ENCODE measurements around the gene NCK2. TPM values are rescaled to one million over a fixed set of nuclear protein-coding genes. Genes with fewer than 3 reads are reported as not detected.

NCK2 gene
- total RNA-seq, 1 donor from 2014 or later: 32.3 TPM

DNA sequence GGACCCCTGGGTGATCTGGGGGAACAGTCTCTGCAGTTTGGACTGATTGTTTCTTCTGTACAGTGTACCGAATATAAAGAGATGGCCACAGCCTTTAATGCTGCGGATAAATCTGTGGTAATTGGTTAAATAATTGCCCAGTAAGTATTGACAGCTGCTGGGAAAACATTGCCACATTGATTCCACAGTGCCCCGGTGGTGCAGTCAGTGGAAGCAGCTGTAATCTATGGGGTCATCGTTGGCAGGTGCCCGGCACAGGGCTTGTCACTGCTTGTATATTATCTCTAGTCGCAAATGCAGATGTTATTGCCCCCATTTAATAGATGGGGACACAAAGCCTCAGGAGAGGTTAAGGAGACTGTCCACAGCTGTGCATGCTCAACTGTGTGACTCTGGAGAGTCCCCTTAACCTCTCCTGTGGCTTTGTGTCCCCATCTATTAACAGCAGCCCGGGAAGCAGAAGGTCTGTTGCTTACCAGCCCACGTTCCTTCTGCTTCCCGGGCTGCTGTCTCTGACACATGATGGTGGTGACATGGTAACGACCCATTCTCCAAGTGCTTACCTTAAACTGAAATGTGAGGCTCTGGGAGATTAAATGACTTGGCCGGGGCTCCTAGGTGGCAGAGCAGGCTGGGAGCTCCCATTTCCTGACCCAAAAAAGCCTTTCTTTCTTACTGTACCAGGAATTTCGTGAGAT lies 76.9 kb downstream of the NCK2 start:
- intact Hi-C loops (cut with DNase I): no loop called here
- no peak for DNase-seq
- ATAC-seq (ENCODE audit: poor library complexity): peak; percentile 83

DNA sequence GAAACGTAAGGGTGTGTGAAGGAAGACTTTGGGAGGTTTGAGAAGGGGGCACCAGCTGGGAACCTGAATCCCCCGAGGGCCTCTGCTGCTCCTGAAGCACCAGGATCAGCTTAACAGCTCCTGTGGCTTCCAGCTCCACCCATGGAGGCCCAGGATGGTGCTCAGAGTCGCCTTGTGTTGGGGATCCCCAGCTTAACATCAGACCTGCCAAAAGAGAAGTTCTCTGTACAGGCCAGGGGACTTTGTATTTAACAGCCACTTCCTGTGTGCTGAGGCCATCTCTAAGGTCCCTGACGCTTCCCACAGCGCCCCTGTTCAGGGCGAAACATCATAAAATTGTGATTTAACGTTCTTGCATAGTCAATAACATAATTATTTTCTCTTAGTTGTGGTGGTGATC lies 77.5 kb downstream of the NCK2 start:
- ATAC-seq (ENCODE audit: poor library complexity) (no peak), DNase-seq (no peak)
- intact Hi-C loops (cut with DNase I): no loop called here

DNA sequence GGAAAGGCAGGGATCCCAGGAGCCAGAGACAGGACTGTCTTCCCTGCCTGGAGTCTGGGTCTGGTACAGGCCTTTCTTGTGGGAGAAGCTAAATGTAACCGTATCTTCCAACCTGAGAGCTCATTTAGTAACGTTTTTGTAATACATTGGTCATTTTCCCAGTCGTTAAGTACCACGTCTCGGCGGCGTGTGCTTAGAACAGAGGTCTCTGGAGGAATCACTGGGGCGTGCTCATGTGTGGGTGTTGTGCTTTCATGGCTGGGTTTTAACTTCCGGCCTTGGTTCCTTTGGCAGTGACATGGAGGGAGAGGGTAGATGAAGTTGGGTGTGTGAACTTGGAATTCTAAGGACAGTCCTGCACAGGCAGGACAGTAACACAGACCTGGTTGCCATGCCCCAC lies 79.7 kb downstream of the NCK2 start:
- DNase-seq: no peak
- intact Hi-C loops (cut with DNase I): no loop called here
- ATAC-seq (ENCODE audit: poor library complexity): no peak

DNA sequence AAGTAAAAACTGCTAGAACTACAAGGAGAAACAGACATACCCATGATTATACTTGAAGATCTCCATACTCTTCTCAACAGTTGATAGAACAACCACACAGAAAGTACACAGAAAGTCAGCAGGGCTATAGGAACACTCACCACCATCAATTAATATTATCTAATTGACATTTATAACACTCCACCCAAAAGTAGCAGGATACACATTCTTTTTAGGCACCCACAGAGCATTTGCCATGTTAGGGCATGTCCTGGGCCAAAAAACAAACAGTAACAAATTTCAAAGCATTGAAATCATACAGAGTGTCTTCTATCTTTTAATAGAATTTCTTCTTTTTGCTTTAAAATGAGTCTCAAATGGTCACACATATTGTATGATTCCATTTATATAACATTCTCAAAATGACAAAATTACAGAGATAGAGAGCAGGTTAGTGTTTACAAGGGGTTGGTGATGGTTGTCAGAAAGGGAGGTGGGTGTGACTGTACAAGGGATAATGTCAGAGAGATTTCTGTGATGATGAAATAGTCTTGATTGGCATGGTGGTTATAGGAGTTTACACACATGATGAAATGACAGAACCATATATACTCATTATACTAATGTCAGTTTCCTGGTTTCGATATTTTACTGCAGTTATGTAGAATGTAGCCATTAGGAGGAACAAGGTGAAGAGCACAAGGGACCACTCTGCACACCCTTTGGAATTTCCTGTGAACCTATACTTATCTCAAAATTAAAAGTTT lies 82.8 kb downstream of the NCK2 start:
- DNase-seq: no peak
- ATAC-seq (ENCODE audit: poor library complexity): no peak
- intact Hi-C loops (cut with DNase I): no loop called here

DNA sequence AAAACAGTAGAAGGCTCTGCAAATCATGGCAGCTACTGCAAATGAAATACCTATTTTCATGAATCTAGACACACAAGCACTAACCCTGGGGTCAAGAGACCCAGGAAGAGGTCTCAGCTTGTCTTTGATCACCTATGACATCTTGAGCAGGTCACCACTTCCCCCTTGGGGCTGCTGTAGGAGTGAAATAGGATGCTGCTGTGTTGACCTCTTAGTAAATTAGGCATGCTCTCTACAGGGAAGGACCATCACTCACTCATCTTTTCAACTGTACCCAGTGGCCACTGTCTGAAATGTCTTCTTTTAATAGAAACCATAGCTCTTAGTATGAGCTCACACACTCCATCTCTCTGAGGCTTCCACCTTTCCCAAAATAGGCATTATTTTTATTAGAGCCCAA lies 83.8 kb downstream of the NCK2 start:
- intact Hi-C loops (cut with DNase I): no loop called here
- no peak for DNase-seq
- no peak for ATAC-seq (ENCODE audit: poor library complexity)

DNA sequence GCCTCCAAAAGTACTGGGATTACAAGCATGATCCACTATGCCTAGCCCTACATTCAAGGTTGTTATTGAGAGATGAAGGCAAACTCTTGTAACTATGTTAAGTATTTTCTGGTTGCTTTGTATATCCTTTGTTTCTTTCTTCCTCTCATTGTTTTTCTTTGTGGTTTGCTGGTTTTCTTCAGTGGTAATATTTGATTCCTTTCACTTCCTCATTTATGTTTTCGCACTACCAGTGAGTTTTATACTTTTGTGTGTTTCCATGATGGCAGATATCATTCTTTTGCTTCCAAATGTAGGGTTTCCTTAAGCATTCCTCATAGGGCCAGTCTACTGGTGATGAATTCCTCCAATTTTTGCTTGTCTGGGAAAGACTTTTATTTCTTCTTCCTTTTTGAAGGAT lies 90.2 kb downstream of the NCK2 start:
- DNase-seq (no peak), ATAC-seq (ENCODE audit: poor library complexity) (no peak)
- intact Hi-C loops (cut with DNase I): no loop called here

DNA sequence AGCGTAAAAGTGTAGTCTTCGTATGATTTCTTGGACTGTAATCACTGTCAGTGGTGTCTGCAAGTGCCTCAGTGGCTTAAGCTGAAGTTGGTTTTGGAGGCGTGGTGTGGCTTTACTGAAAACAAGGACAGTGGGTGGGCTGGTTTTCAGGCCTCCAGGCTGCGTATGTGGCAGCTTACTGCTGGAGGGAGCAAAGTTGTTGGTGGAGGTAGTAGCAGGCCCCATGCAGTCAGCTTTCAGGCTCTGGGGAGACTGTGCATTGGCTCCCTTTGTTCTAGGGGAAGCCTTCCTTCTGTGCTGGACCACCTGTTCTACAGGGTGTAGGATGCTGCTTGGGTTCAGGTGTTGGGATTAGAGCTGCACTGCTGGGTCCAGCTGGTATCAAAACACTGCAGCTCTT lies 91.6 kb downstream of the NCK2 start:
- DNase-seq (no peak), ATAC-seq (ENCODE audit: poor library complexity) (no peak)
- intact Hi-C loops (cut with DNase I): no loop called here

DNA sequence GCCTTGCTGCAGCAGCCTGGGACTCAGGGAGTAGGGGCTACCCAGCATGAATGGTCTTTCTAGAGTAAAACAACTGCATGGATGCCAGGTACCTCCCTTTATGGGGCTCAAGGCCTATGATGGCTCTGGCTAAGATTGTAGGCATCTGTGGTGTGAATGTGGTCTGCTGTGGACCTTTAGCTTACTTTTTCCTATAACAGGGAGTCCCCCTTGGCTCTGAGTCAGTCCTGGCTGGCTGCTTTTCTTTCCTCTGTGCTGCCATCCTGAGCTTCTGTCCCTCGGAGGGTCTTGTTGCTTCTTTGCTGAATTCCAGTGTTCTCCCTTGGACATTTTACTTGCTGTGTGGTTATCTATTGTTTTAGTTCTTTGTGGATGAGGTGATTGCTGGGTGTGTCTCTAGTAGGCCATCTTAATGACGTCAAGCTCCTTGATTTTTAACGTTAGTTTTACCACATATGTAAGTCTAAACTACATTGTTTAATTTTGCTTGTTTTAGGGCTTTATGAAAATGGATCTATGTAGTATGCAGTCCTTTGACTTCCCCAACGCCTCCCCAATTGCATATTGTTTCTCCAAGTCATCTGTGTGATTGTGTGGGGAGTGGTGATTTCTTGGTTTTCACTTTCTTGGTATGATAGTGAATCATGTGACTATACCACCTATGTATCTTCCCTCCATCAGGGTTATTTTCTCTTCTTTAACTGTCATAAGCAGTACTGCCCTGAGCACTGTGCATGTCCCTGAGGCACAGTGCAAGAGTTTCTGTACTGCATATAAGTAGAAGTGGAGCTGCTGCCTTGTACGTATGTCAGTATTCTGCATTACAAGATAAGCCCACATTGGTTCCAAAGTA lies 92.4 kb downstream of the NCK2 start:
- DNase-seq (no peak), ATAC-seq (ENCODE audit: poor library complexity) (no peak)
- intact Hi-C loops (cut with DNase I): no loop called here

DNA sequence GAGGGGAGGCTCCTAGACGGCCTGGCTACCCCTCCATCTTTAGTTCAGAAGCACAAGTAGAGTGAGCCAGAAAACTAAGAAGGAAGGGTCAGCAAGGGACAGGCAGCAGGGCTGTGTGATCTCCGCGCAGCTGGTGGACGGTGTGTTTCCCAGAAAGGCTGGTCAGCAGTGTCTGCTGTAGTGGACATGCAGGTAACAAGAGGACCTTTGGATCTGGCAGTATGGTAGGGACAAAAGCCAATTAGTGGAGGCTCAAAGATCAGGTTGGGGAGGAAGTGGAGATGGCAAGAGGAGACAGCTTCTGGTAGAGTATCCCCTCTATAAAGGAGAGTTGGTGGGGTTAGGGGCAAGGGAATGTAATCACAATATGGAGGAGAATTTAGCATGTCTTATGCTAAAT lies 95.1 kb downstream of the NCK2 start:
- intact Hi-C loops (cut with DNase I): no loop called here
- ATAC-seq (ENCODE audit: poor library complexity): no peak
- DNase-seq: no peak

DNA sequence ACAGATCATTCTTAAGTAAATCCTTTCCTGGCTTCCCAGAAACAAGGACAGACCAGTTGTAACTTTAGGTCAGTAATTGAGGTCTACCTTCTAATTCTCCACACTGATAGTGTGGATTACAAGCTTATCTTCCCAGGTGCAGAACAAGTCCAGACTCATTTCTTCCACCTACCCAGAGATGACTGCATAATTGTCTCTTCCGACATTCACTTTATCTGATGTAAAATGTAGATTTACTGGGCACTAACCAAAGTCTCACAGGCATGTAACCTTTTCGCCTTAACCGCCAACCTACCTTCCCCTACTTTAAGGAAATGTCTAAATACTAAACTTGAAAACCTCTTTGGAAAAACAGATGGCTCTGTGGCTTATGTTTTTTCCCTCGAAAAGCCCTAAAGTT lies 96.2 kb downstream of the NCK2 start:
- intact Hi-C loops (cut with DNase I): no loop called here
- ATAC-seq (ENCODE audit: poor library complexity) (no peak), DNase-seq (no peak)

DNA sequence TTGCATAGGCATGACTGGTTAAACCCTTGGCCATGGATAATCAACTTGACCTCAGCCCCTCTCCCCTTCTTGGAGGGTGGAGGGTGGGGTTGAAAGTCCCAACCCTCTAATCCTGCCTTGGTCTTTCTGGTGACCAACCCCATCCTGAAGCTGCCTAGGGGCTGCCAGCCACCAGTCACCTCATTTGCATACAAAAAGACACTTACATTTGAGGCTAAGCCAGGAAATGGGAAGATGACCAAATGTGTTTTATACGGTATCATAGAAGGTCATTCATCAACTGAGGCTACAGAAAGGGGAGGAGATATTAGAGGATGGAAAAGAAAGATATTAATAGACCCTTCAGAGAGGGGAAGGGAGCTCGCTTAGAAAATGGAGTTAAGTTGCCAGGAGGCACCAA lies 96.8 kb downstream of the NCK2 start:
- intact Hi-C loops (cut with DNase I): no loop called here
- ATAC-seq (ENCODE audit: poor library complexity) (no peak), DNase-seq (no peak)

DNA sequence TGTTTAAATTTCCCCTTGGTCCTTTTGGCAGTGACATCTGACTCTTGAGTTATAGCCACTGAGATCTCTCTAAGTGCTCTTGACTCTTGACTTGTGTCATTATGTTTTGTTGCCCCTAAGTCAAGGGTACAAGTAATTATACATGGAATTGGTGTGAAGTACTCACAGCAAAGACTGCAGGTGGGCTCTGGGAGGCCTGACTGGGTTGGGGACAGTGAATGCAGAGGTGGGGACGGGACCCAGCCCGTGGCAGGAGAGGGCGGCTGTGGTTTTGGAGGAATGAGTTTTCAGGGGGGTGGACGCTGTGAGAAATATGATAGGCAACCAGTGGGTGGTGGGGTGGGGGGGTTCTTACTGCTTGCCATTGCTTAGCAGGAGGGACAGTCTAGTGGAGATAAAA lies 97.8 kb downstream of the NCK2 start:
- DNase-seq (no peak), ATAC-seq (ENCODE audit: poor library complexity) (no peak)
- intact Hi-C loops (cut with DNase I): no loop called here

DNA sequence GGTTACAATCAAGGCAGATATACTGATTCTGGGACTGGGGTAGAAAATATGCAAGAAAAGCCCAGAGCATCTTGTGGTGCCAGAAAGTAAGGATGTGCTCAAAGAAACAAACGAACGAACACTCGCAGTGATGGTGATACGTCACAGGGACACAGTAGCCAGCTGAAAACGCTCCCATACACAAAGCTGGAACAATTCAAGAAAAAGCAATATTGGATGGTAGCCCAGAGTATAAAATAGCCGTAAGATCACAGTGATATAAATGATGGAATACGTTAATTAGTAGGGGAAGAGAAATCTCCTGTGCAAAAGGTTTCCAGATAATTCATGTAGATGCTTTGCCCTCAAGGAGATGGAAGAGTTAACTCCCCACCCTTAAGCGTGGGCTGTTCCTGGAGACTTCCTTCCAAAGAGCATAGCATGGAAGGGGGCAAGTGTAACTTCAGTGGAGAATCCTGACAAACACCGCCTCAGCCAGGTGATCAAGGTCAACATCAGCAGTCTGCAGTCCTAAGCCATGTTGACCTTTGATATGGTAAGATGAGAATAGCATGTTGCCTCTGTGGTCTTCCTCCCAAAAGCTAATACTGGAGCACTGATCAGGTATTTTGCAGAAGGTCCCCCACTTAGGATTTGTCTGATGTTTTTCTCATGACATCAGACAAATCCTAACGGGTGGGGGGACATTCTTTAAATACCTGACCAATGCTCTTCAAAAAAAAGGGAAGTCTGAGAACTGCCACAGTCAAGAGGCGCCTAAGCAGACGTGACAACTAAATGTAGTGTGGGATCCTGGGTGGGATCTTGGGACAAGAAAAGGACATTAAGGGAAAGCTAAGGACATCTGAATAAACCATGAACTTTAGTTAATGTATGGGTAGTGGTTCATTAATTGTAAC lies 99.0 kb downstream of the NCK2 start:
- ATAC-seq (ENCODE audit: poor library complexity): no peak
- intact Hi-C loops (cut with DNase I): no loop called here

DNA sequence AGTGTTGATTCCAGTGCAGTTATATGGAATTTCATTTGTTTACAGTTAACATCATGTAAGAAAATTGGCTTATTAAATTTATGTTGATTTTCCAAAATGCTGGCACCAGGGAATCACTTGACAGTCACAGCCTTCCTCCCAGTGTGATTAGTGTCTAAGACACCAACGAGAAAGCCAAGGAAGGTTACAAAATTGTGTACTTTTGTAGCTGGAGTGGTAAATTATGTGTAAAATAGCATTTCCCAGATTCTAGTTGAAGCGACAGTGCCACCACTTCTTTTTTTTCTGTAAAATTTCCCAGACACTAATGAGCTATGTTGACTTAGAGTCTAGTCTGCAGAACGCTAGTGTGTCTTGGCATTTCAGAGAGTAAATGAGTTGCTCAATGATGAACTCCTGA lies 101.3 kb downstream of the NCK2 start:
- intact Hi-C loops (cut with DNase I): no loop called here
- DNase-seq (no peak), ATAC-seq (ENCODE audit: poor library complexity) (no peak)

More for the DNA sequence above, 99.0 kb downstream of the NCK2 start:
- DNase-seq: no peak

DNA sequence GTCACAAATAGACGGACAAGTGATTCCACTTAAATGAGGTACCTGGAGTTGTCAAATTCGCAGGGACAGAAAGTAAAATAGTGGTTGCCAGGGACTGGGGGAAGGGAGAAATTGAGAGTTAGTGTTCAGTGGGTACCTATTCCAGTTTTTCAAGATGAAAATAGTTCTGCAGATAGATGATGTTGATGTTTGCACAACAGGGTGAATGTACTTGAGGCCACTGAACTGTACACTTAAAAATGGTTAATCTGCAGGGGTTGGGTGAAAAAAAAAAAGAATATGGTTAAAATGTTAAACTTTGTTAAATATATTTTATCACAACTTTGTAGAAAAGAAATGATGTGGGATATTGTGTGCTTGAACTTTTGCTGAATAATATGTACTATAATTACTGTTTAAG lies 102.3 kb downstream of the NCK2 start:
- ATAC-seq (ENCODE audit: poor library complexity): no peak
- intact Hi-C loops (cut with DNase I): no loop called here

DNA sequence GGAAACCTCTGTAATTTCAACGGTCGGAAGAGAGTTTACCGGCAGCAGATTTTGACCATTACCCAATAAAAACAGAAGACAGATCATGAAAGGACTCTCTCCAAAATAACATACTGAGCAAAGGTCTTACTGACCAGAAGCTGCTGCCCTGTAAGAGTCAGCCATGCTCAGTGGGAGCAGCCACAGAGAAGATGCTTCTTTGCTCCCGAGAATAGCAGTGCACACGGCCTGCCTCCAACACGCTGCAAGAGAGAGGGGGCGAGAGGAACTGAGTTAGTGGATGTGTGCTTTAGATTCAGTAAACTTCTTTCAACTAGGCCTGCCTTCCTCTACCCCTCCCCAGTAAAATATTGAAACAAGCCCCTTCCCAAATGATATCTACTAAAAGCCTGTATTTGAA lies 103.7 kb downstream of the NCK2 start:
- ATAC-seq (ENCODE audit: poor library complexity): no peak
- no peak for DNase-seq
- intact Hi-C loops (cut with DNase I): no loop called here

More for the DNA sequence above, 102.3 kb downstream of the NCK2 start:
- no peak for DNase-seq

DNA sequence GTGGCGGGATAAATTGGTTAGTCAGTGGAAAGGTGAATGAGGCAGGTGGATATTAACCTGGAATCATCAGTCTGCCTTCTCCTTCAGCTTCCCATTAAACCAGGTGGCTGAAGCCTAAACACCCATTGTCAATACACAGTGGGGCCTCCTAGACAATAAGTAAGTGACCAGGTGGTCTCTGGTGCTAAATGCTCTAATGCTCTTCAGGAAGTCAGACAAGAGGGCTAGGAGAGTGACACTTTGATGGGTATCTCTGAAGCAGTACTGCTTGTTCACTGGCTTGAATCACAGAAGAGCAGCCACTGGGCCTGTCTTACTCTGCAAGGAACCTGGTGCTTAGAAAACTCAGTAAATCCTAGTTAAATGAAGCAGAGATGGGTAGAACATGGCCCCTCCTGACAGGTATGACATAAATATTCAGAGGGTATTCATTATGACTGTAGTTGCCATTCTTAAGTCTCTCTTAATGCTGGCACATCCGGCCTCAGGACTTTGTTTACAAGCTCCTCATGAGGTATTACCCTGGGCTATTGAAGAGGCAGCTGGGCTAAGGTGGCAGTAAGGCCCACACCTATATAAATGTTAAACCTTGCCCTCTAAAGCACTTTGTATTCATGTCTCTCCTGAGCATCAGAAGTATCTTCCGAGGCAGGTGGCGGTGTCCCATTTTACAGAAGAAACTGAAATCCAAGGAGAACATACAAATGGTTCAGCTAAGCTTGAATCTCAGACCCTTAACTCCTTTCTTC lies 104.9 kb downstream of the NCK2 start:
- ATAC-seq (ENCODE audit: poor library complexity): no peak
- no peak for DNase-seq
- intact Hi-C loops (cut with DNase I): no loop called here

DNA sequence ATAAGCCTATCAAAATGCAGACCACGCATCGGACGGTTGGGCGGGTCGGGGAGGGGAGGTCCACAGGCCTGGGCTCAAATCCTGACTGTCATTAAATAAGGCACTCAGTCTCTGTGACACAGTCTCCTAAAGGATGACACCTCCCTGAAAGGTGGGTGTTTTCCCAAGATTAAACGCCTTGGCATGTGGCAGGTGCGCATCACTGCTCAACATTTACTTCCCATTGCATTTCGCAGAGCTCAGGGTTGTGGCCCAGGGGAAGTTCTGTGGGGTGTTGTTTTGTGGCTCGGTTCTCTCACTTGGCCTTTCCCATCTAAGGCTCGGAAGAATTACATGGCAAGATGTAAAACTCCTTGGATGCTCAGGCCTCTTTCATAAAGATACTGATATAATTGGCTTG lies 107.4 kb downstream of the NCK2 start:
- no peak for DNase-seq
- no peak for ATAC-seq (ENCODE audit: poor library complexity)
- intact Hi-C loops (cut with DNase I): no loop called here
